ENCODE data around the gene FMNL3. TPM values are rescaled to one million over a fixed set of nuclear protein-coding genes. Genes with fewer than 3 reads are reported as not detected.

The FMNL3 gene
- total and polyA plus RNA-seq, 2 of the 8 experiments (the other 6 are each of a cell fraction or from before 2014, with no cell fraction given) = 8.6 to 29.0 TPM

- FAIRE-seq = no peak
- 95% methylated on average over 7 of the region's 7 CpGs; no CpG with 5 or more reads in 1 of the 2 experiments for WGBS, 2 experiments (ENCODE audit: extremely low coverage in 1 of 2, insufficient coverage in 1 of 2, insufficient read length in 1 of 2, insufficient replicate concordance in 2 of 2, low coverage in 1 of 2, low lambda C conversion rate in 2 of 2, missing lambda C conversion rate in 1 of 2)
- Histone ChIP-seq H4K20me1 (replicated peaks in 1 of 2; ENCODE audit: control insufficient read depth in 1 of 2, insufficient read depth in 2 of 2, low read length in 2 of 2) (peaks cover 0 to 2% of the 10 kb centered on the region in 2 experiments), H2BK120ac (replicated peaks; ENCODE audit: low read depth, low read length) (no peak overlapping the region), H3K9ac (replicated peaks in 1 of 4; ENCODE audit: extremely low read depth in 1 of 4, low read depth in 3 of 4, low read length in 3 of 4) (no peak overlapping the region), H3K14ac (ENCODE audit: insufficient read length) (no peak overlapping the region), H3K4ac (replicated peaks; ENCODE audit: insufficient read length, low read depth, low read length) (no peak overlapping the region), H3K9me3 (ENCODE audit: insufficient read depth in 2 of 2, low read depth in 1 of 2, low read length in 1 of 2) (no peaks in the 10 kb centered on the region), H3K23ac (ENCODE audit: insufficient read length) (no peak overlapping the region), H3K4me3 (ENCODE audit: extremely low read depth in 1 of 4, insufficient read depth in 2 of 4, low read depth in 3 of 4, low read length in 4 of 4) (no peak overlapping the region), H2AFZ (ENCODE audit: low read length) (no peak overlapping the region), H4K91ac (replicated peaks; ENCODE audit: insufficient read length, low read length) (no peak overlapping the region), H3K27me3 (replicated peaks in 1 of 4; ENCODE audit: control insufficient read depth in 3 of 4, extremely low read depth in 1 of 4, insufficient read depth in 3 of 4, low read length in 3 of 4) (no peaks in the 10 kb centered on the region), H2BK15ac (ENCODE audit: low read length) (no peak overlapping the region), H3K56ac (replicated peaks; ENCODE audit: insufficient read length, low read depth, low read length) (no peak overlapping the region), H3K27ac (ENCODE audit: low read depth, low read length) (no peak overlapping the region), H3K23me2 (ENCODE audit: low read depth, low read length) (no peaks in the 10 kb centered on the region; the same call in 1 of the 2 replicates), H3K4me2 (ENCODE audit: insufficient read depth in 1 of 2, low read depth in 2 of 2, low read length in 2 of 2) (no peak overlapping the region), H3K79me2 (ENCODE audit: control insufficient read depth in 1 of 2, insufficient read depth in 2 of 2, low read length in 2 of 2) (no peaks in the 10 kb centered on the region), H3K79me1 (ENCODE audit: low read depth, low read length) (no peaks in the 10 kb centered on the region; the same call in 1 of the 2 replicates), H4K5ac (ENCODE audit: insufficient read length, low read depth, low read length) (no peak overlapping the region), H3K36me3 (ENCODE audit: control insufficient read depth in 2 of 4, insufficient read depth in 4 of 4, low read length in 3 of 4) (no peaks in the 10 kb centered on the region; a peak in 1 of 8 replicates), H2BK5ac (ENCODE audit: low read depth, low read length) (no peak overlapping the region), H2AK5ac (ENCODE audit: low read depth, low read length) (no peak overlapping the region), H2BK12ac (ENCODE audit: low read depth, low read length) (no peak overlapping the region), H3K18ac (ENCODE audit: extremely low read depth, low read length) (no peak overlapping the region), H2BK20ac (ENCODE audit: low read length) (no peak overlapping the region), H4K8ac (ENCODE audit: extremely low read depth, insufficient read depth, low read length) (no peak overlapping the region), H3K4me1 (replicated peaks in 1 of 4; ENCODE audit: control insufficient read depth in 3 of 4, insufficient read depth in 4 of 4, low read length in 3 of 4) (no peaks in the 10 kb centered on the region; a peak in 1 of 7 replicates)
- POLR2A ChIA-PET (ENCODE audit: partially characterized antibody) = interaction anchor here (1.1 kb wide), 1 partner anchor 154 kb away, joined by 3 read pairs; no protein-coding TSS in a partner anchor
- CTCF ChIA-PET (ENCODE audit: partially characterized antibody) = interaction anchor here (0.6 to 2.4 kb wide), 10 partner anchors 9 to 230 kb away, joined by 3 to 12 read pairs (median 5); no protein-coding TSS in a partner anchor
- no peak for DNase-seq (ENCODE audit: low read depth in 1 of 2, low spot score in 2 of 2)
- TF ChIP-seq SIRT6 (IDR thresholded peaks at IDR 0.05; ENCODE audit: low read length) = no peak
- no peak for TF ChIP-seq MAX (IDR thresholded peaks at IDR 0.05)
- no peak for TF ChIP-seq BCL11A (IDR thresholded peaks at IDR 0.05; ENCODE audit: low read depth in 2 of 2, low read length in 2 of 2)
- TF ChIP-seq RFX5 (IDR thresholded peaks at IDR 0.05; ENCODE audit: borderline replicate concordance, low read depth, low read length) = no peak
- TF ChIP-seq CBX8 (IDR thresholded peaks at IDR 0.05; ENCODE audit: borderline replicate concordance, low read depth, low read length) = no peak
- TF ChIP-seq EGR1 (IDR thresholded peaks at IDR 0.05; ENCODE audit: borderline replicate concordance, low read depth, low read length) = no peak
- TF ChIP-seq BACH1 (IDR thresholded peaks at IDR 0.05; ENCODE audit: low read length) = no peak
Observed at GRCh38 chr12:49588281-49588680, 118.9 kb downstream of the FMNL3 start.

Measured in H1 (cell line).